ENCODE results near the gene P3R3URF.

The P3R3URF gene

DNA sequence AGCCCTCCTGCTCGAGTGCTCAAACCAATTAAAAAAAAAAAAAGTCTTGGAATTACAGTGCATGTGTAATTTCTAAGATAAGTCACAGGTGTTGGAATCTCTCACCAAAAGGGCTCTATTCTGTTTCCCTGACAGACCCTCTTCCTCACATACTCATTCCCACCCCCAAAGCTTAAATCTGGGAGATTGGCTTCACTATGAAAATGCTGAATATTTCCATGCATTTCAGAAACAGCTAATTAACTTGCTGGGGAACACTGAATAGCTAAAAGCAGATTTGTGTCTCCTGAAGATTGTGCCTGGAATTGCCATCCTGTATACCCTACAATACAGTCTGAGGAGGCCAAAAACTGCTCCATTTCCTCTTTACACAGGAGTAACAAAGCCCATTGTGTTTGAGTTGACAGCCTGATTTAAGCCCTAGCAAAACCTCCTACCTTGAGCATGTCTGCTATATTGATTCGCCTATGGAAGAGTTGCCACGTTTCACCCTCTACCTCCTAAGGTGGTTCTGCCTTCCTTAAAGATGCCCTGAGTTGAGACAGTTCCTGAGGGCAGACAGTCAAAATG lies 42.4 kb downstream of the P3R3URF start:
- peak overlapping the region; percentile 55; the same call in 1 of the 2 replicates for H3K4me3 ChIP-seq (ENCODE audit: low read length)
- WGBS (ENCODE audit: insufficient coverage, insufficient read length): no CpG with 5 or more reads among the region's 3 CpGs
- no peak for DNase-seq (ENCODE audit: low read depth, low spot score)
- peaks cover 2% of the 10 kb centered on the region; the same call in 1 of the 2 replicates for H3K4me1 ChIP-seq (ENCODE audit: control insufficient read depth, insufficient read depth, low read length)
- no peaks in the 10 kb centered on the region for H3K27me3 ChIP-seq (ENCODE audit: control insufficient read depth, insufficient read depth, low read length)
- H3K36me3 ChIP-seq (ENCODE audit: control insufficient read depth, insufficient read depth, low read length): no peaks in the 10 kb centered on the region
- no peak overlapping the region for H3K27ac ChIP-seq (ENCODE audit: low read length)
- no peaks in the 10 kb centered on the region for H3K9me3 ChIP-seq (ENCODE audit: control insufficient read depth, insufficient read depth, low read length)

DNA sequence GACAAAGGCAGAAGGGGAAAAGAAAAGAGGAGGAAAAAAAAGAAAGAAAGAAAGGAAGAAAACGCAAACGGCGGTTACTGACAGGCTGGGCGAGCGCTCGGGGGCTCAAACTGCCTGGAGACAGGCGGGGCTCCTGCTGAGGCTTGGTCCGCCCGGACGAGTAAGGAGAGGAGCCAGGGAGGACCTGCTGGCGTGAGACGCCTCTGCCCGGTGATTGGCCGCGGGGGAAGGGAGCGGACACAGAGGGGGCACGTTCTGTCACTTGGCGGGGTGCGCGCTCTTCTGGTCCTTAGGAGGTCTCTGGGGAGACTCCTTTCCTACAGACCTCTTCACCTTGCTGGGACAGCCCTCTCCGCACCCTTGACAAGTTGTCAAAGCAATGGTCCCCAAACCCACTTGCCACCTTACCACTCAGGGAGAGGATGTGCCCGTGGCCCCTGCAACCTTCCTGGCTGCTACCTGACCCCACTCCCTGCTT lies 43.1 kb downstream of the P3R3URF start:
- WGBS (ENCODE audit: insufficient coverage, insufficient read length): no CpG with 5 or more reads among the region's 22 CpGs
- H3K27me3 ChIP-seq (ENCODE audit: control insufficient read depth, insufficient read depth, low read length): no peaks in the 10 kb centered on the region
- DNase-seq (ENCODE audit: low read depth, low spot score): peak; percentile 13
- no peak overlapping the region for H3K27ac ChIP-seq (ENCODE audit: low read length)
- H3K9me3 ChIP-seq (ENCODE audit: control insufficient read depth, insufficient read depth, low read length): no peaks in the 10 kb centered on the region
- H3K4me1 ChIP-seq (ENCODE audit: control insufficient read depth, insufficient read depth, low read length): peaks cover 2% of the 10 kb centered on the region; the same call in 1 of the 2 replicates
- H3K4me3 ChIP-seq (ENCODE audit: low read length): peak overlapping the region; percentile 55; the same call in 1 of the 2 replicates
- no peaks in the 10 kb centered on the region for H3K36me3 ChIP-seq (ENCODE audit: control insufficient read depth, insufficient read depth, low read length)

DNA sequence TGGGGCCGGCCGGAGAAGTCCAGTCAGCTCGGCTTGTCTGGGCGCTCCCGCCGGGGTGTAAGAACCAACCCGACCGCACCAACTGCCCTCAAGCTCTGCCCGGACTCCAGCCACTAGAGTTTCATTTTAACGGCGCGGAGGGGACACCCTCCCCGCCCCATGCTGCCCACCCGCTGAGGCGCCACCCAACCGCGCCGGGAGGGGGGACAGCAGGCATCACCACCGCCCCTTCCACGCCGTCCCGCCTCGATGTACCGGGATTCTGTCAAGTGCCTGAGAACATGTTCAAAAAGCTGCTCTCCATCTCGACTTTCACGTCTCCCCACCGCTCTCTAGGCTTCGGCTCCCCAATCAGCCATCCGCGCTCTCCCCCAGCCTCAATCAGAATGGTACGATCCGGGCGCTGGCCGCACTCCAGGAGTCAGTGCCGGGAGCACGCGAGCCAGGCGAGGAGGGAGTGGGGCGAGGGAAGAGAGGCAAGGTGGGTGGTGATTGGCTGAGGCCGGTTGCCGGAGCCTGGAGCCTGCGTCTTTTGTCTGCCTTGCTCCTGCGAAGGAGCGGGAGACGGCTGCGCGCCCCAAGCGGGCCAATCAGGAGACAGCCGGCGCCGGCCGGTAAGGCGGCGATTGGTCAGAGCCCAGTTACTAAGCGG lies 43.6 kb downstream of the P3R3URF start, which contains the start of gene PIK3R3:
Gene PIK3R3 (minus strand): TSS at position 101 of the 652 bp plus-strand sequence. CDS start 677 bp downstream, outside the sequence.
- Histone ChIP-seq H3K27ac (ENCODE audit: low read length) (no peak within 1 kb of the TSS), H3K36me3 (ENCODE audit: control insufficient read depth, insufficient read depth, low read length) (no peaks in the 10 kb centered on the region)
- no CpG with 5 or more reads among the region's 55 CpGs for WGBS (ENCODE audit: insufficient coverage, insufficient read length)

DNA sequence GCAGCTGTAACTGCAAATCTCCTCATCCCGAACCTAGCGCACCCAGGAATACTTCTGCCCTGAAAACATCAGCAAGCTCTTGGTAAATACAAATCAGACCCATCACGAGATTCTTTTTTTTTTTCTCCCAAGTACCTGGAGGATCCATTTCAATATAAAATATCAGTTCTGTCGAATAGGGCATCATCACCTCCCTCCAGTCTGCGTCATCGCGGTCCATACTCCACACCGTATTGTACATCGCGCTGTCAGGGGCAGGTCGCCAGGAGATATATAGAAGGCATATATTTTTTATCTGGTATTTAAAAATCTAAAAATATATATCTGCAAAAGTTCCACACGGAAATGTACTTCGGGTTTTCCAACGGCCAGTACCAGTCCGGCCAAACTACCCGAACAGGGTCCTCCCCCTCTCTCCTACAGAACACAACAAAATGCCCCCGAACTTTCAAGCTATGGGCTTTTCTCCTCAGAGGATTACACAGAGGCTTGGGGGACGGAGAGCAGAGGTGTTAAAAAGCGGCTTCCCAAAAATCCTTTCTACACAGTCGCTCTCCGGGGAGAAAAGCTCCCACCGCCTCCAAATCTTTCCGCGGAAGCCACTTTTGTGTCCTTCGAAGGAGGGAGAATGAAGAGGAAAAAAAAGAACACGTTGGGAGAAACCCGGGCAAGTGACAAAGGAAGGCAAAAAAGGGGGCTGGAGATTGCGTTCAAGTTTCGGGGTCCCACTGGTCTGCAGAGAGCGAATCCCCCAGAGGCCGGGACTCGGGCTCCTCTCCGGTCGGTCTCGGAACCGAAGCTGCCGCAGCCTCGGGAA lies 44.4 kb downstream of the P3R3URF start:
- Histone ChIP-seq H3K27ac (ENCODE audit: low read length) (no peak overlapping the region), H3K9me3 (ENCODE audit: control insufficient read depth, insufficient read depth, low read length) (no peaks in the 10 kb centered on the region), H3K4me1 (ENCODE audit: control insufficient read depth, insufficient read depth, low read length) (peaks cover 2% of the 10 kb centered on the region; the same call in 1 of the 2 replicates), H3K27me3 (ENCODE audit: control insufficient read depth, insufficient read depth, low read length) (no peaks in the 10 kb centered on the region), H3K36me3 (ENCODE audit: control insufficient read depth, insufficient read depth, low read length) (no peaks in the 10 kb centered on the region), H3K4me3 (ENCODE audit: low read length) (peak overlapping the region; percentile 29; the same call in 1 of the 2 replicates)
- WGBS (ENCODE audit: insufficient coverage, insufficient read length): no CpG with 5 or more reads among the region's 38 CpGs
- DNase-seq (ENCODE audit: low read depth, low spot score): no peak

More for the DNA sequence above, 43.6 kb downstream of the P3R3URF start, which contains the start of gene PIK3R3:
- no peaks in the 10 kb centered on the region for H3K9me3 ChIP-seq (ENCODE audit: control insufficient read depth, insufficient read depth, low read length)
- DNase-seq (ENCODE audit: low read depth, low spot score): peak; percentile 95
- H3K4me3 ChIP-seq (ENCODE audit: low read length): peak within 1 kb of the TSS; percentile 55; the same call in 1 of the 2 replicates
- H3K27me3 ChIP-seq (ENCODE audit: control insufficient read depth, insufficient read depth, low read length): no peaks in the 10 kb centered on the region
- peaks cover 2% of the 10 kb centered on the region; the same call in 1 of the 2 replicates for H3K4me1 ChIP-seq (ENCODE audit: control insufficient read depth, insufficient read depth, low read length)

DNA sequence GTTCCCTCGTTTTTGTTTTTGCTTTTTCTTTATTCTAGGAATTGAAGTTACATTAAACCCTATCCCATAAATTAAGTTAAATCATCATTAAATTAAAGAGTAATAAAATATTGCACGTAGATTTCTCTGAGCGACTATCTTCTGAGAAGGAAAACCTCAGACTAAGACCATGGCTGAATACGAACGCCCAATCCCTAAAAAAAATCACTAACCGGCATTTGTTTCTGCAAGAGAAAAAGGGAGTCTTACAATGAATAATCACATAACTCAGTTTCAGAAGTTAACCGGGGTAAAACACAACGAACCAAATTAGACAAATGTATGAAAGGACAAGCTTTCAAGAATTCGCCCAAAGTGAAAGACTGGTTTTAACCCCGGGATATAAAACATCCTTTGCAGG lies 45.2 kb downstream of the P3R3URF start:
- no CpG with 5 or more reads among the region's 10 CpGs for WGBS (ENCODE audit: insufficient coverage, insufficient read length)
- Histone ChIP-seq H3K9me3 (ENCODE audit: control insufficient read depth, insufficient read depth, low read length) (no peaks in the 10 kb centered on the region), H3K27ac (ENCODE audit: low read length) (no peak overlapping the region), H3K4me3 (ENCODE audit: low read length) (peak overlapping the region; percentile 19; the same call in 1 of the 2 replicates), H3K27me3 (ENCODE audit: control insufficient read depth, insufficient read depth, low read length) (no peaks in the 10 kb centered on the region), H3K36me3 (ENCODE audit: control insufficient read depth, insufficient read depth, low read length) (no peaks in the 10 kb centered on the region), H3K4me1 (ENCODE audit: control insufficient read depth, insufficient read depth, low read length) (peaks cover 2% of the 10 kb centered on the region; the same call in 1 of the 2 replicates)
- no peak for DNase-seq (ENCODE audit: low read depth, low spot score)

DNA sequence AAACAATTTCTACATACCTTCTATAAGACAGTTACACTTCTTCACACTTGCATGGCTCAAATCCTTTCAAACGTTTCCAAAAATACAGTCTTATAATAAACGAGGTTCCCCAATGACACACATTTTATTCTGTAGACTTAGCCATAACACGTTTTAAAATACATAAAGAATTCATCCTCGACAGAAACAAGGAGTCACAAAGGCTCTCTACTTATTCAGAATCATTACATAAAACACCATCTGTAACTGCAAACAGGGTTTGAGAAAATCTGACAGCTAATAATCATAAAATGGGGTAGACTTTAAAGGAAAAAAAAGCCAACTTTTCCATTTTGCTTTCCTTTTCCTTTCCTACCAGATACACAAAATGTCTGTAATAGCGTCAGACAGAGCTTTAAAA lies 45.7 kb downstream of the P3R3URF start:
- Histone ChIP-seq H3K9me3 (ENCODE audit: control insufficient read depth, insufficient read depth, low read length) (no peaks in the 10 kb centered on the region), H3K4me3 (ENCODE audit: low read length) (no peak overlapping the region), H3K27ac (ENCODE audit: low read length) (no peak overlapping the region), H3K27me3 (ENCODE audit: control insufficient read depth, insufficient read depth, low read length) (no peaks in the 10 kb centered on the region), H3K36me3 (ENCODE audit: control insufficient read depth, insufficient read depth, low read length) (no peaks in the 10 kb centered on the region), H3K4me1 (ENCODE audit: control insufficient read depth, insufficient read depth, low read length) (peaks cover 2% of the 10 kb centered on the region; the same call in 1 of the 2 replicates)
- no peak for DNase-seq (ENCODE audit: low read depth, low spot score)
- WGBS (ENCODE audit: insufficient coverage, insufficient read length): no CpG with 5 or more reads among the region's 5 CpGs

DNA sequence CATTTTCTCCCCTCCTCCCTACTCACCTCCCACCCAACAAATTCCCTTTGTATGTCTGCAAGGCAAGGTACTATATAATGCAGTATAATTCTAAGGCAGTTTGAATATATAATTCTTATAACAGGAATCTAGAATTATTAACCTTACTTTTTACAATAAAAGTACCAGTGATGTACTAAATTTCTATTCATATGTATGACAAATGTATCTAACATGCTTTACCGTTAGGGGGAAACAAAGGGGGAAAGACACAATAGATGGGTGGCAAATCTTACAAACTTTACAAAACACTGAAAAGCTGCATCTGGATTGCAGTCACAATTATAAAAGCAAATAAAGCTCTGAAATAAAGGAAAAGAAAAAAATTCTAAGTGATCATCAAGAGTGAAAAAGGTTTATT lies 46.2 kb downstream of the P3R3URF start:
- H3K27ac ChIP-seq (ENCODE audit: low read length): no peak overlapping the region
- no CpG with 5 or more reads among the region's 1 CpG for WGBS (ENCODE audit: insufficient coverage, insufficient read length)
- no peak overlapping the region for H3K4me3 ChIP-seq (ENCODE audit: low read length)
- no peaks in the 10 kb centered on the region for H3K27me3 ChIP-seq (ENCODE audit: control insufficient read depth, insufficient read depth, low read length)
- H3K36me3 ChIP-seq (ENCODE audit: control insufficient read depth, insufficient read depth, low read length): no peaks in the 10 kb centered on the region
- no peaks in the 10 kb centered on the region for H3K9me3 ChIP-seq (ENCODE audit: control insufficient read depth, insufficient read depth, low read length)
- H3K4me1 ChIP-seq (ENCODE audit: control insufficient read depth, insufficient read depth, low read length): peaks cover 2% of the 10 kb centered on the region; the same call in 1 of the 2 replicates
- DNase-seq (ENCODE audit: low read depth, low spot score): no peak

DNA sequence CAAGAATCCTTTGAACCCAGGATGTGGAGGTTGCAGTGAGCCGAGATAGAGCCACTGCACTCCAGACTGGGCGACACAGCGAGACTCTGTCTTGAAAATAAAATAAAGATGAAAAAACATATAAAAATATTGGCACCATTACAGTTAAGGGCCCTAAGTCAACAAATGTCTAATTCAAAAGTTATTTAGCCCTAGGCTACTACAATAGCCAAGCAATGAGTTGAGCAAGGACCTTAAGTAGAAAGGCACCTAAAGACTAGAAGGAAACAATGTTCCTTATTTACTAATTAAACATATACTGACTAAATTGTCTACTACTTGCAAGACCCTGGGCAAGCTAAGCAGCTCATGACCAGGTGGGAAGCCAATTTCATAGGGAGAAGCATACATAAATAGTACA lies 47.9 kb downstream of the P3R3URF start:
- DNase-seq (ENCODE audit: low read depth, low spot score): no peak
- WGBS (ENCODE audit: insufficient coverage, insufficient read length): no CpG with 5 or more reads among the region's 3 CpGs
- Histone ChIP-seq H3K9me3 (ENCODE audit: control insufficient read depth, insufficient read depth, low read length) (no peaks in the 10 kb centered on the region), H3K27me3 (ENCODE audit: control insufficient read depth, insufficient read depth, low read length) (no peaks in the 10 kb centered on the region), H3K4me1 (ENCODE audit: control insufficient read depth, insufficient read depth, low read length) (no peaks in the 10 kb centered on the region), H3K27ac (ENCODE audit: low read length) (no peak overlapping the region), H3K36me3 (ENCODE audit: control insufficient read depth, insufficient read depth, low read length) (no peaks in the 10 kb centered on the region), H3K4me3 (ENCODE audit: low read length) (no peak overlapping the region)

Data from iPS DF 6.9 (cell line).